NCI-H446 treated with DMSO at 0.1 percent for 48 hours (cell line): Measurements from ENCODE around the gene CHD9NB.
"Not testable (repeated sequence)": the region's sequence is repeated elsewhere in the genome, so short reads cannot be mapped to it uniquely, and the experiment has no call there.

ENCODE experiments used
- DNase-seq: peaks from one replicate; lab custom pipeline; 2025; lab: John Stamatoyannopoulos, UW

Gene CHD9NB

GRCh38 chr16:53056392-53056881, 3.7 kb upstream of the CHD9NB start:
- DNase-seq, result no peak

GRCh38 chr16:53055541-53056391, 3.1 kb upstream of the CHD9NB start:
- DNase-seq, result no peak

GRCh38 chr16:53054670-53055485, 2.2 kb upstream of the CHD9NB start, which contains the start of gene CHD9:
Gene CHD9 (plus strand): TSS chr16:53054991. CDS start chr16:53156090, 101,099 bp downstream.
- DNase-seq, result peak; percentile 72

- no peak for DNase-seq
Observed at GRCh38 chr16:53053967-53054669, 1.4 kb upstream of the CHD9NB start.

- not testable (repeated sequence) for DNase-seq
Observed at GRCh38 chr16:53051255-53051654, 1.4 kb downstream of the CHD9NB start.

GRCh38 chr16:53048139-53048915, 4.4 kb downstream of the CHD9NB start:
- DNase-seq, result no peak

- not testable (repeated sequence) for DNase-seq
Observed at GRCh38 chr16:53047515-53047914, 5.2 kb downstream of the CHD9NB start.

- no peak for DNase-seq
Observed at GRCh38 chr16:53045341-53046220, 7.1 kb downstream of the CHD9NB start.

GRCh38 chr16:53043986-53044601, 8.6 kb downstream of the CHD9NB start:
- DNase-seq, result no peak

GRCh38 chr16:53043428-53043831, 9.3 kb downstream of the CHD9NB start:
- no peak for DNase-seq

- no peak for DNase-seq
Observed at GRCh38 chr16:53042235-53042701, 10.4 kb downstream of the CHD9NB start.

- peak; percentile 43 for DNase-seq
Observed at GRCh38 chr16:53041320-53042051, 11.2 kb downstream of the CHD9NB start.

- DNase-seq, result no peak
Observed at GRCh38 chr16:53040788-53041187, 11.9 kb downstream of the CHD9NB start.

- not testable (repeated sequence) for DNase-seq
Observed at GRCh38 chr16:53036711-53037110, 16.0 kb downstream of the CHD9NB start.

GRCh38 chr16:53036066-53036465, 16.6 kb downstream of the CHD9NB start:
- no peak for DNase-seq

- DNase-seq, result no peak
Observed at GRCh38 chr16:53035176-53035942, 17.3 kb downstream of the CHD9NB start.

- DNase-seq, result no peak
Observed at GRCh38 chr16:53034306-53034705, 18.4 kb downstream of the CHD9NB start.

- DNase-seq, result no peak
Observed at GRCh38 chr16:53031323-53031942, 21.3 kb downstream of the CHD9NB start.
